HT-29 (cell line): ENCODE measurements around the gene ACOT11. TPM values are rescaled to one million over a fixed set of nuclear protein-coding genes. Genes with fewer than 3 reads are reported as not detected.
"Not testable (repeated sequence)": the region's sequence is repeated elsewhere in the genome, so short reads cannot be mapped to it uniquely, and the experiment has no call there.

Experiments
- DNase-seq: peaks from one replicate; pipeline ENCODE4 v3.0.0-alpha.2; 2015; ENCODE audit warnings: low spot score
- total RNA-seq: library from RNA; depleted of rRNA; stranded (reverse); fragments of >200 nt; shearing (Covaris generic); gene quantifications from 2 replicates; pipeline ENCODE4 v1.2.3, GENCODE V29; 2014

The ACOT11 gene
- total RNA-seq, 1 experiment from 2014 or later, result 24.4 TPM

GRCh38 chr1:54608566-54609230 is 60.7 kb downstream of the ACOT11 start:
- DNase-seq, result no peak

- no peak for DNase-seq
Observed at GRCh38 chr1:54609301-54609921, 61.4 kb downstream of the ACOT11 start.

- no peak for DNase-seq
Observed at GRCh38 chr1:54610048-54610447, 62.0 kb downstream of the ACOT11 start.

GRCh38 chr1:54610601-54611580 is 62.9 kb downstream of the ACOT11 start:
- no peak for DNase-seq

- no peak for DNase-seq
Observed at GRCh38 chr1:54611621-54612020, 63.6 kb downstream of the ACOT11 start.

GRCh38 chr1:54614024-54614423 is 66.0 kb downstream of the ACOT11 start:
- DNase-seq, result no peak

GRCh38 chr1:54614563-54614962 is 66.5 kb downstream of the ACOT11 start:
- DNase-seq, result no peak

- no peak for DNase-seq
Observed at GRCh38 chr1:54615531-54616279, 67.7 kb downstream of the ACOT11 start.

- no peak for DNase-seq
Observed at GRCh38 chr1:54619749-54620148, 71.7 kb downstream of the ACOT11 start.

GRCh38 chr1:54623216-54624007 is 75.4 kb downstream of the ACOT11 start, which contains the start of gene FAM151A:
Gene FAM151A, minus strand, starts transcription at chr1:54623525. Its CDS starts 130 bp downstream, at chr1:54623395.
- DNase-seq, result no peak

- no peak for DNase-seq
Observed at GRCh38 chr1:54624466-54625464, 76.7 kb downstream of the ACOT11 start.

GRCh38 chr1:54627196-54627595 is 79.2 kb downstream of the ACOT11 start:
- DNase-seq, result no peak

GRCh38 chr1:54635804-54636203 is 87.8 kb downstream of the ACOT11 start:
- not testable (repeated sequence) for DNase-seq

GRCh38 chr1:54636461-54637446 is 88.7 kb downstream of the ACOT11 start:
- not testable (repeated sequence) for DNase-seq

- no peak for DNase-seq
Observed at GRCh38 chr1:54640361-54640760, 92.3 kb downstream of the ACOT11 start.

GRCh38 chr1:54640863-54641836 is 93.1 kb downstream of the ACOT11 start, which contains the start of gene MROH7:
Gene MROH7, plus strand, starts transcription at chr1:54641786. Its CDS starts 11,141 bp downstream, at chr1:54652927.
- peak; percentile 24 for DNase-seq

GRCh38 chr1:54643736-54644135 is 95.7 kb downstream of the ACOT11 start:
- no peak for DNase-seq
